HepG2 (cell line): ENCODE data around the gene WRAP73. TPM values are rescaled to one million over a fixed set of nuclear protein-coding genes. Genes with fewer than 3 reads are reported as not detected.

Experiments used
- ATAC-seq: fragments of 200-7000 bp; cut with Tn5 transposase; 3 replicates; pipeline ENCODE4 v1.9.1; 2020; ENCODE audit warnings: mild to moderate bottlenecking, moderate library complexity
- BruUV-seq: library from RNA; stranded (reverse); fragments of 400-500 nt; replicated peaks from 2 replicates; lab custom pipeline; 2021; lab: Mats Ljungman, UMichigan
- CTCF ChIA-PET: fragments of 300-600 bp; formaldehyde crosslinking; extraction: SDS; loops from one replicate; lab custom pipeline; 2021; ENCODE audit warnings: low total read pairs, inconsistent platforms, low intra/inter-chr PET ratio; lab: Yijun Ruan, JAX
- POLR2A ChIA-PET: fragments of 350-600 bp; sonication (Branson Sonifier 250); formaldehyde crosslinking; loops from one replicate; lab custom pipeline; 2020; ENCODE audit warnings: antibody characterized with exemption, inconsistent platforms; lab: Yijun Ruan, JAX
- DNase-seq: peaks from one replicate; pipeline ENCODE4 v3.0.0-alpha.2; 2015; ENCODE audit warnings: low spot score
- FAIRE-seq: peaks from 3 replicates; lab custom pipeline; 2011; peaks lifted over from hg19 to GRCh38; lab: Jason Lieb, UNC
- H2AFZ ChIP-seq: one replicate; pipeline ENCODE4 v1.6.1; 2011; ENCODE audit warnings: low read length, inconsistent platforms
- H3K27ac ChIP-seq: fragments of 300-600 bp; 3 replicates; pipeline ENCODE4 v1.8.0; 2011; ENCODE audit warnings: mixed run types, mild to moderate bottlenecking, mixed read lengths, low read length, inconsistent platforms; ENCODE audit not compliant: insufficient read depth; ENCODE audit errors: extremely low read length
- H3K27me3 ChIP-seq, 2 experiments: fragments of 200-600 bp in 1 of 2; 2 replicates in 1 of 2; 3 replicates in 1 of 2; pipeline versions ENCODE4 v1.6.0 to v1.8.0; 2011; ENCODE audit warnings: low read length in 2 of 2, mild to moderate bottlenecking in 2 of 2, moderate library complexity in 2 of 2, inconsistent platforms in 1 of 2; ENCODE audit not compliant: insufficient read depth in 2 of 2, control insufficient read depth in 1 of 2
- H3K36me3 ChIP-seq, 2 experiments: fragments of 200-600 bp in 1 of 2; replicated peaks in 1 of 2; 2 replicates in 1 of 2; 3 replicates in 1 of 2; pipeline versions ENCODE4 v1.5.1 to v1.8.0; 2011; ENCODE audit warnings: low read length in 2 of 2, inconsistent platforms in 1 of 2; ENCODE audit not compliant: insufficient read depth in 2 of 2, control insufficient read depth in 1 of 2
- H3K4me1 ChIP-seq: 2 replicates; pipeline ENCODE4 v1.5.1; 2012; ENCODE audit warnings: low read length, inconsistent platforms; ENCODE audit not compliant: insufficient read depth
- H3K4me2 ChIP-seq: 2 replicates; pipeline ENCODE4 v1.6.0; 2011; ENCODE audit warnings: low read depth, low read length, inconsistent platforms
- H3K4me3 ChIP-seq, 3 experiments: fragments of 200-600 bp in 1 of 3; sonication (generic), shearing (Covaris generic) in 1 of 3; replicated peaks in 1 of 3; 2 replicates each; pipeline ENCODE4 v1.5.1; 2011 to 2016; ENCODE audit warnings: low read length in 3 of 3, inconsistent platforms in 2 of 3, low read depth in 2 of 3, mild to moderate bottlenecking in 2 of 3, control low read depth in 1 of 3, mixed read lengths in 1 of 3; ENCODE audit not compliant: insufficient read depth in 1 of 3
- H3K79me2 ChIP-seq: one replicate; pipeline ENCODE4 v1.6.1; 2011; ENCODE audit warnings: low read length, inconsistent platforms; ENCODE audit not compliant: insufficient read depth
- H3K9ac ChIP-seq: 2 replicates; pipeline ENCODE4 v1.6.0; 2011; ENCODE audit warnings: mild to moderate bottlenecking, low read depth, low read length, inconsistent platforms; ENCODE audit not compliant: insufficient read depth
- H3K9me3 ChIP-seq: 2 replicates; pipeline ENCODE4 v1.5.1; 2012; ENCODE audit warnings: mild to moderate bottlenecking, low read length
- H4K20me1 ChIP-seq: 2 replicates; pipeline ENCODE4 v1.6.0; 2011; ENCODE audit warnings: inconsistent platforms, mild to moderate bottlenecking, low read length, moderate library complexity; ENCODE audit not compliant: insufficient read depth
- BRD4 ChIP-seq: sonication (generic); formaldehyde crosslinking; IDR thresholded peaks from 2 replicates; pipeline ENCODE4 v1.4.0; 2020; ENCODE audit warnings: missing genetic modification reagents
- EEA1 ChIP-seq: sonication (generic); formaldehyde crosslinking; IDR thresholded peaks from 2 replicates; pipeline ENCODE4 v1.5.1; 2020; ENCODE audit warnings: mild to moderate bottlenecking, missing genetic modification reagents, borderline replicate concordance
- HDAC2 ChIP-seq: sonication (generic); formaldehyde crosslinking; IDR thresholded peaks from 2 replicates; pipeline ENCODE4 v1.4.0; 2020; ENCODE audit warnings: missing genetic modification reagents
- KDM6A ChIP-seq: IDR thresholded peaks from 2 replicates; pipeline ENCODE4 v1.6.1; 2016; ENCODE audit warnings: low read depth
- MED13 ChIP-seq: sonication (generic); formaldehyde crosslinking; IDR thresholded peaks from 2 replicates; pipeline ENCODE4 v1.5.0; 2020; ENCODE audit warnings: missing genetic modification reagents
- NFKBIZ ChIP-seq: IDR thresholded peaks from 2 replicates; pipeline ENCODE4 v1.6.1; 2018; ENCODE audit warnings: missing genetic modification reagents, missing compliant biosample characterization
- SP4 ChIP-seq: sonication (generic); formaldehyde crosslinking; IDR thresholded peaks from 2 replicates; pipeline ENCODE4 v1.8.1; 2023; ENCODE audit warnings: mild to moderate bottlenecking, missing genetic modification reagents
- ZNF549 ChIP-seq: sonication (generic); formaldehyde crosslinking; IDR thresholded peaks from 2 replicates; pipeline ENCODE4 v1.5.0; 2020; ENCODE audit warnings: missing genetic modification reagents
- ZNF703 ChIP-seq: sonication (generic); formaldehyde crosslinking; IDR thresholded peaks from 2 replicates; pipeline ENCODE4 v1.5.1; 2020; ENCODE audit warnings: missing genetic modification reagents, mild to moderate bottlenecking, moderate library complexity, borderline replicate concordance
- ZNF768 ChIP-seq: sonication (generic); formaldehyde crosslinking; IDR thresholded peaks from 2 replicates; pipeline ENCODE4 v1.4.0; 2020; ENCODE audit warnings: missing genetic modification reagents
- WGBS: methylation state at CpG from one replicate; pipeline ENCODE4 v1.1.6; 2017; ENCODE audit warnings: low lambda C conversion rate; 5-methylcytosine and 5-hydroxymethylcytosine counted together
- in situ Hi-C: cut with HindIII; loops from 2 replicates; pipeline ENCODE4 v1.10.0; 2017; ENCODE audit warnings: low pct_unique_long_range_greater_than_20kb; ENCODE audit not compliant: extremely low pct_ligation_motif_present
- intact Hi-C: fragments of 100-400 bp; cut with micrococcal nuclease; formaldehyde crosslinking; loops from one replicate; pipeline ENCODE4 v1.10.0; 2022; ENCODE audit not compliant: unreplicated experiment
- polyA plus RNA-seq, 8 experiments: library from polyadenylated mRNA; depleted of rRNA in 3 of 8; stranded (reverse) in 7 of 8; unstranded in 1 of 8; fragments of >200 nt; fragmentation: Illumina TruSeq in 4 of 8; extraction: Trizol in 4 of 8; gene quantifications; 2 replicates each; pipeline versions ENCODE4 v1.2.1 to v1.2.3, GENCODE V29; 2011 to 2016; ENCODE audit warnings: low read depth in 4 of 8, missing spikeins in 1 of 8, mixed read lengths in 1 of 8; ENCODE audit not compliant: insufficient read depth in 1 of 8
- total RNA-seq, 5 experiments: library from RNA; depleted of rRNA; stranded (reverse); fragments of >200 nt; fragmentation: Illumina TruSeq; extraction: Trizol; gene quantifications; 2 replicates each; pipeline ENCODE4 v1.2.3, GENCODE V29; 2016; ENCODE audit warnings: low read depth in 1 of 5
- TF ChIP-seq, protein P1 (sequence below): sonication (generic); formaldehyde crosslinking; IDR thresholded peaks from 2 replicates; pipeline ENCODE4 v1.4.0; 2020; ENCODE audit warnings: low read depth, missing genetic modification reagents
- TF ChIP-seq, protein P2 (sequence below): sonication (generic); formaldehyde crosslinking; IDR thresholded peaks from 2 replicates; pipeline ENCODE4 v1.8.1; 2023; ENCODE audit warnings: missing genetic modification reagents, mild to moderate bottlenecking, borderline replicate concordance

Gene WRAP73
- total and polyA plus RNA-seq, 2 of the 13 experiments (the other 11 are each of a cell fraction or from before 2014, with no cell fraction given): 18.1 to 40.4 TPM

DNA sequence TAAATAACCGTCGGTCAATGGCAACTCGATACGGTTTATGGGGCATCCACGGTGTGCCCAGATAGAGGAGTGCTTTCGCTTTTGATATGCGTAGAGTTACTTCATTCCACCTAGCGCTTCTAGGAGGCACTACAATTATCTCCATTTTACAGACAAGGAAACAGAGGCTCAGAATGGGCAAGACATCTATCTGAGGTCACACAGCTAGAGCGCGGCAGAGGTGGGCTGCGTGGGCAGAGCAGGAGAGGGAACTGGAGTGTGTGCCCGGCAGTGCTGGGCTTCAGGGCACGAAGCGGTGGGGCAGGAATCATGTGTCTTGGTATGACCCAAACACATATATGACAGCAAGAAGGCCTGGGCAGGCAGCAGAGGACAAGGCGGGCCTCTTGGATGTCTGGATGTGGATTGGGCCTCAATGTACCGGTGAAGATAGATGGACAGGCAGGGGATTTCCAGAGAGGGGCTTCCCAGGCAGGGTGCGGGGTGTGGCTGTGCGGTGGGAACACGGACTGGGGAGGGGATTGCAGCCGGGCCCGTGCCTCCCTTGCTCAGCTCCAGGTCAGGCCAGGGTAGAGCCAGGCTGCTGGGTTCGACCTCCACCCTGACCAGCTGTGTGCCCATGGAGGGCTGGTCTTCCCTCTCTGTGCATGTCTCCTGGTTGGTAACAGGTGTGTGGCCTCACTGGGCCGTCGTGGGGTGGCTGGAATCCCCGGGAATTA, 23.6 kb upstream of the WRAP73 start:
- no peak overlapping the region for H3K9ac ChIP-seq
- TF ChIP-seq ZNF768 (CRISPR knock-in tag): peak; percentile 88
- TF ChIP-seq KDM6A (CRISPR knock-in tag): no peak
- TF ChIP-seq, all 625 proteins: peak for 1
- H2AFZ ChIP-seq: no peak overlapping the region
- H3K4me1 ChIP-seq: peaks cover 8% of the 10 kb centered on the region
- FAIRE-seq (no peak), ATAC-seq (no peak), DNase-seq (no peak)
- H4K20me1 ChIP-seq: peaks cover 3% of the 10 kb centered on the region; the same call in 1 of the 2 replicates
- no peaks in the 10 kb centered on the region for H3K36me3 ChIP-seq
- in situ Hi-C loops: no loop called here
- H3K9me3 ChIP-seq: no peaks in the 10 kb centered on the region
- ChIA-PET CTCF (no interaction called here), POLR2A (no interaction called here)
- no peak overlapping the region for H3K27ac ChIP-seq
- H3K79me2 ChIP-seq: no peaks in the 10 kb centered on the region
- no TSS peak for BruUV-seq
- WGBS: 89% methylated on average over 18 of the region's 25 CpGs
- intact Hi-C loops: no loop called here
- H3K4me3 ChIP-seq: no peak overlapping the region
- no peaks in the 10 kb centered on the region; a peak in 1 of 5 replicates for H3K27me3 ChIP-seq
- no peak overlapping the region for H3K4me2 ChIP-seq

DNA sequence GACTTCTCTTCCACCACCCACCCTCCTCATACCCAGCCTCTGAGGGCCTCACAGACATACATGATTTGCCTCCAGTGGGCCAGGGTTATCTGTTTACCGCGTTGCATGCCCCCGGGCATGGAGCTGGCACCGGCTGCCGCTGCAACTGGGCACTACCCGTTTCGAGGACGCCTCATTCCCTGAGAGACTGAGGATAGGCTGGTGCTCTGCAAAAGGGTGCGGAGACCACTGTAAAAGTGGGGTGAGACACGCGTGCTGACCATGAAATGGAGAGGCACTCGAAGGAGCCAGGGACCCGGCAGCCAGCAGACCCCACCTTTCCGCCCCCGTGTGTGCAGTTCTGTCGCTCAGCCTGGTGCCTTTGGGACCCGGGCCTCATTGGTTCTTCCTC, 23.1 kb upstream of the WRAP73 start:
- CTCF ChIA-PET: no interaction called here
- no peaks in the 10 kb centered on the region for H3K79me2 ChIP-seq
- H3K9ac ChIP-seq: no peak overlapping the region
- intact Hi-C loops: no loop called here
- no peaks in the 10 kb centered on the region for H3K9me3 ChIP-seq
- peaks cover 13% of the 10 kb centered on the region for H3K4me1 ChIP-seq
- ATAC-seq: no peak
- peaks cover 3% of the 10 kb centered on the region; the same call in 1 of the 2 replicates for H4K20me1 ChIP-seq
- in situ Hi-C loops: no loop called here
- H3K36me3 ChIP-seq: no peaks in the 10 kb centered on the region
- no peak for FAIRE-seq
- no peak overlapping the region for H3K4me2 ChIP-seq
- WGBS: 91% methylated on average over 16 of the region's 17 CpGs
- POLR2A ChIA-PET: no interaction called here
- H2AFZ ChIP-seq: no peak overlapping the region
- no peak for DNase-seq
- H3K27ac ChIP-seq: no peak overlapping the region
- no peaks in the 10 kb centered on the region; a peak in 1 of 5 replicates for H3K27me3 ChIP-seq
- BruUV-seq: no TSS peak
- H3K4me3 ChIP-seq: no peak overlapping the region
- no peak for TF ChIP-seq MED13 (CRISPR knock-in tag)
- no peak for TF ChIP-seq HDAC2
- no peak for TF ChIP-seq ZNF703 (CRISPR knock-in tag)
- TF ChIP-seq ZNF549 (CRISPR knock-in tag): no peak
- TF ChIP-seq, protein P1, sequence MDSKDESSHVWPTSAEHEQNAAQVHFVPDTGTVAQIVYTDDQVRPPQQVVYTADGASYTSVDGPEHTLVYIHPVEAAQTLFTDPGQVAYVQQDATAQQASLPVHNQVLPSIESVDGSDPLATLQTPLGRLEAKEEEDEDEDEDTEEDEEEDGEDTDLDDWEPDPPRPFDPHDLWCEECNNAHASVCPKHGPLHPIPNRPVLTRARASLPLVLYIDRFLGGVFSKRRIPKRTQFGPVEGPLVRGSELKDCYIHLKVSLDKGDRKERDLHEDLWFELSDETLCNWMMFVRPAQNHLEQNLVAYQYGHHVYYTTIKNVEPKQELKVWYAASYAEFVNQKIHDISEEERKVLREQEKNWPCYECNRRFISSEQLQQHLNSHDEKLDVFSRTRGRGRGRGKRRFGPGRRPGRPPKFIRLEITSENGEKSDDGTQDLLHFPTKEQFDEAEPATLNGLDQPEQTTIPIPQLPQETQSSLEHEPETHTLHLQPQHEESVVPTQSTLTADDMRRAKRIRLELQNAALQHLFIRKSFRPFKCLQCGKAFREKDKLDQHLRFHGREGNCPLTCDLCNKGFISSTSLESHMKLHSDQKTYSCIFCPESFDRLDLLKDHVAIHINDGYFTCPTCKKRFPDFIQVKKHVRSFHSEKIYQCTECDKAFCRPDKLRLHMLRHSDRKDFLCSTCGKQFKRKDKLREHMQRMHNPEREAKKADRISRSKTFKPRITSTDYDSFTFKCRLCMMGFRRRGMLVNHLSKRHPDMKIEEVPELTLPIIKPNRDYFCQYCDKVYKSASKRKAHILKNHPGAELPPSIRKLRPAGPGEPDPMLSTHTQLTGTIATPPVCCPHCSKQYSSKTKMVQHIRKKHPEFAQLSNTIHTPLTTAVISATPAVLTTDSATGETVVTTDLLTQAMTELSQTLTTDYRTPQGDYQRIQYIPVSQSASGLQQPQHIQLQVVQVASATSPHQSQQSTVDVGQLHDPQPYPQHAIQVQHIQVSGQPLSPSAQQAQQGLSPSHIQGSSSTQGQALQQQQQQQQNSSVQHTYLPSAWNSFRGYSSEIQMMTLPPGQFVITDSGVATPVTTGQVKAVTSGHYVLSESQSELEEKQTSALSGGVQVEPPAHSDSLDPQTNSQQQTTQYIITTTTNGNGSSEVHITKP (CRISPR knock-in tag): no peak
- no peak for TF ChIP-seq SP4 (CRISPR knock-in tag)
- TF ChIP-seq EEA1: no peak
- no peak for TF ChIP-seq NFKBIZ (CRISPR knock-in tag)
- TF ChIP-seq BRD4 (CRISPR knock-in tag): no peak
- TF ChIP-seq, protein P2, sequence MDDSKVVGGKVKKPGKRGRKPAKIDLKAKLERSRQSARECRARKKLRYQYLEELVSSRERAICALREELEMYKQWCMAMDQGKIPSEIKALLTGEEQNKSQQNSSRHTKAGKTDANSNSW (CRISPR knock-in tag): no peak
